HepG2 (cell line): ENCODE measurements around the gene ELMOD3. TPM values are rescaled to one million over a fixed set of nuclear protein-coding genes. Genes with fewer than 3 reads are reported as not detected.

Experiments used
- AGO2 ChIP-seq: fragments of 200-400 bp; formaldehyde crosslinking; optimal IDR thresholded peaks from 2 replicates; pipeline ENCODE3; 2017; ENCODE audit warnings: mild to moderate bottlenecking, low read depth, low read length, moderate library complexity
- BRF2 ChIP-seq: sonication (generic); formaldehyde crosslinking; IDR thresholded peaks from 2 replicates; pipeline ENCODE4 v1.8.1; 2022; ENCODE audit warnings: mild to moderate bottlenecking, missing genetic modification reagents
- CHD4 ChIP-seq: fragments of 200-600 bp; sonication (generic); IDR thresholded peaks from 2 replicates; pipeline ENCODE4 v1.7.0; 2017; ENCODE audit warnings: mild to moderate bottlenecking, low read length, borderline replicate concordance
- EP300 ChIP-seq, 3 experiments: sonication (generic) in 1 of 3; formaldehyde crosslinking in 1 of 3; IDR thresholded peaks; 2 replicates each; pipeline versions ENCODE4 v1.5.1 to v1.6.1; 2011 to 2020; ENCODE audit warnings: low read depth in 2 of 3, low read length in 2 of 3, borderline replicate concordance in 1 of 3, improper control_type of control experiment in 1 of 3, mild to moderate bottlenecking in 1 of 3, missing genetic modification reagents in 1 of 3, moderate library complexity in 1 of 3
- ETS1 ChIP-seq: sonication (generic); formaldehyde crosslinking; IDR thresholded peaks from 2 replicates; pipeline ENCODE4 v1.4.0; 2020; ENCODE audit warnings: missing genetic modification reagents
- FOXP4 ChIP-seq: sonication (generic); formaldehyde crosslinking; IDR thresholded peaks from 2 replicates; pipeline ENCODE4 v1.4.0; 2020; ENCODE audit warnings: missing genetic modification reagents
- MXD3 ChIP-seq: IDR thresholded peaks from 2 replicates; pipeline ENCODE4 v1.6.1; 2016; ENCODE audit warnings: mild to moderate bottlenecking, missing biosample characterization, missing genetic modification reagents
- NONO ChIP-seq, 2 experiments: fragments of 450-650 bp in 1 of 2; sonication (generic) in 1 of 2; formaldehyde crosslinking in 1 of 2; IDR thresholded peaks in 1 of 2; conservative IDR thresholded peaks in 1 of 2; 2 replicates each; pipeline versions ENCODE4 v1.6.1 to v1.8.0; 2017 to 2022; ENCODE audit warnings: mild to moderate bottlenecking in 1 of 2, missing genetic modification reagents in 1 of 2, moderate library complexity in 1 of 2
- PBX2 ChIP-seq: IDR thresholded peaks from 2 replicates; pipeline ENCODE4 v1.6.1; 2016; ENCODE audit warnings: control low read depth
- PHB2 ChIP-seq: fragments of 450-650 bp; IDR thresholded peaks from 2 replicates; pipeline ENCODE4 v1.6.1; 2018; ENCODE audit not compliant: partially characterized antibody
- STAT6 ChIP-seq: sonication (generic); formaldehyde crosslinking; IDR thresholded peaks from 2 replicates; pipeline ENCODE4 v1.4.0; 2020; ENCODE audit warnings: missing genetic modification reagents, mild to moderate bottlenecking, borderline replicate concordance
- THYN1 ChIP-seq: sonication (generic); formaldehyde crosslinking; IDR thresholded peaks from 2 replicates; pipeline ENCODE4 v1.8.1; 2023; ENCODE audit warnings: low read depth, mild to moderate bottlenecking, moderate library complexity, missing genetic modification reagents, borderline replicate concordance
- U2AF1 ChIP-seq: fragments of 200-400 bp; formaldehyde crosslinking; optimal IDR thresholded peaks from 2 replicates; pipeline ENCODE3; 2017; ENCODE audit warnings: mild to moderate bottlenecking, low read depth, low read length
- ZNF124 ChIP-seq: sonication (generic); formaldehyde crosslinking; IDR thresholded peaks from 2 replicates; pipeline ENCODE4 v1.4.0; 2020; ENCODE audit warnings: missing genetic modification reagents
- ZNF800 ChIP-seq: sonication (generic); formaldehyde crosslinking; IDR thresholded peaks from 2 replicates; pipeline ENCODE4 v1.4.0; 2020; ENCODE audit warnings: missing genetic modification reagents
- polyA plus RNA-seq, 8 experiments: library from polyadenylated mRNA; depleted of rRNA in 3 of 8; stranded (reverse) in 7 of 8; unstranded in 1 of 8; fragments of >200 nt; fragmentation: Illumina TruSeq in 4 of 8; extraction: Trizol in 4 of 8; gene quantifications; 2 replicates each; pipeline versions ENCODE4 v1.2.1 to v1.2.3, GENCODE V29; 2011 to 2016; ENCODE audit warnings: low read depth in 4 of 8, missing spikeins in 1 of 8, mixed read lengths in 1 of 8; ENCODE audit not compliant: insufficient read depth in 1 of 8
- total RNA-seq, 5 experiments: library from RNA; depleted of rRNA; stranded (reverse); fragments of >200 nt; fragmentation: Illumina TruSeq; extraction: Trizol; gene quantifications; 2 replicates each; pipeline ENCODE4 v1.2.3, GENCODE V29; 2016; ENCODE audit warnings: low read depth in 1 of 5

Gene ELMOD3
- total and polyA plus RNA-seq, 2 of the 13 experiments (the other 11 are each of a cell fraction or from before 2014, with no cell fraction given): 13.3 to 19.5 TPM

GRCh38 chr2:85421260-85422071 is 66.9 kb downstream of the ELMOD3 start (continued):
- TF ChIP-seq STAT6: peak; percentile 96
- no peak for TF ChIP-seq NONO (IDR thresholded peaks at IDR 0.05)
- TF ChIP-seq NONO (CRISPR knock-in tag; conservative IDR thresholded peaks at IDR 0.05): peak; percentile 70
- no peak; the same call in 1 of the 2 replicates for TF ChIP-seq ETS1
- TF ChIP-seq U2AF1: peak; percentile 66
- no peak for TF ChIP-seq THYN1 (CRISPR knock-in tag)
- TF ChIP-seq CHD4: no peak
- peak; percentile 99 for TF ChIP-seq FOXP4 (CRISPR knock-in tag)
- no peak for TF ChIP-seq BRF2
- no peak for TF ChIP-seq PHB2
- 0 out of 2 replicates have a peak, but pooled peaks have one; percentile 47 for TF ChIP-seq MXD3 (CRISPR knock-in tag)
- TF ChIP-seq ZNF124 (CRISPR knock-in tag): peak; percentile 93
- TF ChIP-seq PBX2 (CRISPR knock-in tag): 0 out of 2 replicates have a peak, but pooled peaks have one; percentile 18
- peak; percentile 79; the same call in 1 of the 2 replicates for TF ChIP-seq ZNF800 (CRISPR knock-in tag)
- TF ChIP-seq AGO2: no peak
- TF ChIP-seq EP300 (IDR thresholded peaks at IDR 0.05; ENCODE audit: low read depth in 2 of 2, low read length in 2 of 2): peak; percentile 94 to 98
- TF ChIP-seq EP300 (CRISPR knock-in tag; IDR thresholded peaks at IDR 0.05; ENCODE audit: borderline replicate concordance): peak; percentile 95
